ENCODE results near the gene KCNAB1.

Gene KCNAB1

DNA sequence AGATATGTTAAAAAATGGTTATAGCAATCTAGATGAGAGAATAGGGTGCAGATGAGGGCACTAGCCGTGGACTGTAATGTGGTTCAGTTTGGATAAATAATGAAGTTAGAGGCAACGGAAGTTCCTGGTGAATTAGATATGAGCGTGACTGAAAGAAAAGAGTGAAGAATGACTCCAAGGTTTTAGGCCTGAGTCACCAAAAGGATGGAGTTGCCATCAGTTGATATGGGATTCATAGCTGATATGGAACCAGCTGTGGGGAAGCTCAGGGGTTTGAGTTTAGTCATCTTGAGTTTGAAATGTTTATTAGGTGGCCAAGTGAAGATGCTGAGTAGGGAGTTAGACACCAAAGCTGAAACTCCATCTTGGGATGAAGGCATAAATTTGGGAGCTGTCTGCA, 368.4 kb downstream of the KCNAB1 start:
- Histone ChIP-seq H3K9me2 (ENCODE audit: low read depth, low read length) (no peaks in the 10 kb centered on the region), H4K20me1 (ENCODE audit: insufficient read depth, low read length) (no peaks in the 10 kb centered on the region), H3K27me3 (ENCODE audit: insufficient read depth, low read length) (no peaks in the 10 kb centered on the region), H3K4me2 (ENCODE audit: low read length) (no peak overlapping the region), H2AFZ (ENCODE audit: low read length) (no peak overlapping the region), H3K9me3 (ENCODE audit: low read length) (no peaks in the 10 kb centered on the region), H3K79me2 (ENCODE audit: insufficient read depth, low read length) (no peaks in the 10 kb centered on the region), H3K36me3 (ENCODE audit: insufficient read depth, low read length) (no peaks in the 10 kb centered on the region), H3F3A (ENCODE audit: insufficient read depth, low read length) (no peaks in the 10 kb centered on the region), H3K27ac (ENCODE audit: low read depth, low read length, poor library complexity, severe bottlenecking) (no peak overlapping the region), H3K4me1 (ENCODE audit: insufficient read depth, low read length, severe bottlenecking) (peaks cover 17% of the 10 kb centered on the region), H3K9ac (ENCODE audit: low read length) (no peak overlapping the region), H3K4me3 (ENCODE audit: low read depth, low read length, poor library complexity, severe bottlenecking) (no peak overlapping the region)
- TF ChIP-seq, protein P1, sequence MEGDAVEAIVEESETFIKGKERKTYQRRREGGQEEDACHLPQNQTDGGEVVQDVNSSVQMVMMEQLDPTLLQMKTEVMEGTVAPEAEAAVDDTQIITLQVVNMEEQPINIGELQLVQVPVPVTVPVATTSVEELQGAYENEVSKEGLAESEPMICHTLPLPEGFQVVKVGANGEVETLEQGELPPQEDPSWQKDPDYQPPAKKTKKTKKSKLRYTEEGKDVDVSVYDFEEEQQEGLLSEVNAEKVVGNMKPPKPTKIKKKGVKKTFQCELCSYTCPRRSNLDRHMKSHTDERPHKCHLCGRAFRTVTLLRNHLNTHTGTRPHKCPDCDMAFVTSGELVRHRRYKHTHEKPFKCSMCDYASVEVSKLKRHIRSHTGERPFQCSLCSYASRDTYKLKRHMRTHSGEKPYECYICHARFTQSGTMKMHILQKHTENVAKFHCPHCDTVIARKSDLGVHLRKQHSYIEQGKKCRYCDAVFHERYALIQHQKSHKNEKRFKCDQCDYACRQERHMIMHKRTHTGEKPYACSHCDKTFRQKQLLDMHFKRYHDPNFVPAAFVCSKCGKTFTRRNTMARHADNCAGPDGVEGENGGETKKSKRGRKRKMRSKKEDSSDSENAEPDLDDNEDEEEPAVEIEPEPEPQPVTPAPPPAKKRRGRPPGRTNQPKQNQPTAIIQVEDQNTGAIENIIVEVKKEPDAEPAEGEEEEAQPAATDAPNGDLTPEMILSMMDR (IDR thresholded peaks at IDR 0.05; ENCODE audit: low read length): no peak
- no peak for TF ChIP-seq EZH2 (IDR thresholded peaks at IDR 0.05; ENCODE audit: borderline replicate concordance, low read length)

DNA sequence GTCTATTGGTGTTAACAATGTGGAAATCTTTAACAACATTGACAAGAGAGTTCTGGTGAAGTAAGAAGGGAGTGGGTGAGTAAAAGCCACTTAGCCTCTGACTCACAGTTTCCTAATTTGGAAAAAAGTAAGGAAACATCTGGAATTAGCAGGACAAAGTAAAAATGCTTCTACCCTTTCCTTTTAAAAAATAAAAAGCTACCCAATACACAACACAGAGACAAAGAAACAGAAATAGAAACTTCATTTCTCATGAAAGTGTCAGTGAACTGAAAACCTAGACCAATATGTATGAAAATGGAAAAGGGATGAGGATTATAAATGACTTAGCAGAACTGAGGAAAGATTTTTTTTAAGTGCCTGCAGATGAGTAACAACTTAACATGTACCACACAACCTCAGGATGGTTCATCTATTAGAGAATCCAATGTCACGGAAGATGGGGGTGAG, 369.1 kb downstream of the KCNAB1 start:
- Histone ChIP-seq H3K4me1 (ENCODE audit: insufficient read depth, low read length, severe bottlenecking) (peaks cover 9% of the 10 kb centered on the region), H3K4me3 (ENCODE audit: low read depth, low read length, poor library complexity, severe bottlenecking) (no peak overlapping the region), H3K79me2 (ENCODE audit: insufficient read depth, low read length) (no peaks in the 10 kb centered on the region), H4K20me1 (ENCODE audit: insufficient read depth, low read length) (no peaks in the 10 kb centered on the region), H3K9me3 (ENCODE audit: low read length) (no peaks in the 10 kb centered on the region), H3K27ac (ENCODE audit: low read depth, low read length, poor library complexity, severe bottlenecking) (no peak overlapping the region), H3K4me2 (ENCODE audit: low read length) (no peak overlapping the region), H3K36me3 (ENCODE audit: insufficient read depth, low read length) (no peaks in the 10 kb centered on the region), H3K9ac (ENCODE audit: low read length) (no peak overlapping the region), H2AFZ (ENCODE audit: low read length) (no peak overlapping the region), H3K9me2 (ENCODE audit: low read depth, low read length) (no peaks in the 10 kb centered on the region), H3F3A (ENCODE audit: insufficient read depth, low read length) (no peaks in the 10 kb centered on the region), H3K27me3 (ENCODE audit: insufficient read depth, low read length) (no peaks in the 10 kb centered on the region)
- TF ChIP-seq EZH2 (IDR thresholded peaks at IDR 0.05; ENCODE audit: borderline replicate concordance, low read length): no peak
- TF ChIP-seq, protein P1 (IDR thresholded peaks at IDR 0.05; ENCODE audit: low read length): no peak

DNA sequence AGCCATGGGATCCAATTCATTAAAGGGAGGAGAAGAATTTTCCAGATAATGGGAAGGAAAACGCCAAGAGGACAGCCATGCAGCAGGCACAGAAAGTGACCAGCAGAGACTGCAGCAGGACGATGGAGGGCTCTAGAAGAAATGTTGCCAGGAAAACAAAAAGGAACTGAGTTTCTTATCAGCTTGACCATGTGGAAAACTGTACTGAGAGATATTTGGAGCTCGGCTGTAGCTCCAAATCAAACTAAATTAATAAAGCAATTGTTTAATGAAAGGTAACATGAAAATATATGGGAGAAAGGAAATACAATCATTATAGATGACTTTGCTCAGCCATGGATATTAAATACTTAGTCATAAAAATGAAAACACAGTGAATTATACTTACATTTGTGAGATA, 370.8 kb downstream of the KCNAB1 start:
- Histone ChIP-seq H3K9me2 (ENCODE audit: low read depth, low read length) (no peaks in the 10 kb centered on the region), H3K9ac (ENCODE audit: low read length) (no peak overlapping the region), H3K4me2 (ENCODE audit: low read length) (no peak overlapping the region), H3K79me2 (ENCODE audit: insufficient read depth, low read length) (no peaks in the 10 kb centered on the region), H3F3A (ENCODE audit: insufficient read depth, low read length) (no peaks in the 10 kb centered on the region), H2AFZ (ENCODE audit: low read length) (no peak overlapping the region), H3K27me3 (ENCODE audit: insufficient read depth, low read length) (no peaks in the 10 kb centered on the region), H4K20me1 (ENCODE audit: insufficient read depth, low read length) (no peaks in the 10 kb centered on the region), H3K36me3 (ENCODE audit: insufficient read depth, low read length) (no peaks in the 10 kb centered on the region), H3K4me1 (ENCODE audit: insufficient read depth, low read length, severe bottlenecking) (no peaks in the 10 kb centered on the region), H3K27ac (ENCODE audit: low read depth, low read length, poor library complexity, severe bottlenecking) (no peak overlapping the region), H3K9me3 (ENCODE audit: low read length) (peaks cover 4% of the 10 kb centered on the region; the same call in 1 of the 2 replicates), H3K4me3 (ENCODE audit: low read depth, low read length, poor library complexity, severe bottlenecking) (no peak overlapping the region)
- TF ChIP-seq, protein P1 (IDR thresholded peaks at IDR 0.05; ENCODE audit: low read length): no peak
- no peak for TF ChIP-seq EZH2 (IDR thresholded peaks at IDR 0.05; ENCODE audit: borderline replicate concordance, low read length)
